Measurements from ENCODE around the gene GPR176.

GPR176 gene

GRCh38 chr15:39752991-39753390, 167.1 kb downstream of the GPR176 start:
- TF ChIP-seq CTCF (IDR thresholded peaks at IDR 0.05; ENCODE audit: low read depth, low read length, missing control alignments): no peak
- no peak overlapping the region for H3K4me3 ChIP-seq (ENCODE audit: low read depth, low read length)
- in situ Hi-C loops (cut with HindIII; ENCODE audit: low sequenced_read_pairs): no loop called here

DNA sequence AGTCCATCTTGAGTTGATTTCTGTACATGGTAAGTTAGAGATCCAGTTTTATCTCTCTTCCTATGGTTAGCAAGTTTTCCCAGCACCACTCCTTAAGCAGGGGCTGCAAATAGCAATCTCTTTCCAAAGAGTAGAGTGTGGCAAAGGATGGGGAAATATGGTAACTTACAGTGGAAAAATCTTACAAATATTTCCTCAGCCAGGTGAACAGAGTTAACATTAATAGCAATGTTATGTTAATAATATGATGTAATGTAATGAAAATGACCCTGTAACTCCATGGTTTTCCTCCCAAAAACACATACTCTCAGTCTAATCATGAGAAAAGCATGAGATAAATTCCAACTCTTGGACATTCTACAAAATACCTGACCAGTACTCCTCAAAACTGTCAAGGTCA, 167.8 kb downstream of the GPR176 start:
- in situ Hi-C loops (cut with HindIII; ENCODE audit: low sequenced_read_pairs): no loop called here
- H3K4me3 ChIP-seq (ENCODE audit: low read depth, low read length): no peak overlapping the region
- DNase-seq (ENCODE audit: low read depth): no peak
- no peak for TF ChIP-seq CTCF (IDR thresholded peaks at IDR 0.05; ENCODE audit: low read depth, low read length, missing control alignments)

More at GRCh38 chr15:39752991-39753390, 167.1 kb downstream of the GPR176 start:
- DNase-seq (ENCODE audit: low read depth): no peak

All from astrocyte of the cerebellum (primary cell).